B cell (primary cell): ENCODE measurements around the gene AKAP9. TPM values are rescaled to one million over a fixed set of nuclear protein-coding genes. Genes with fewer than 3 reads are reported as not detected.

Experiments
- ATAC-seq: fragments of 200-7000 bp; cut with Tn5 transposase; one replicate; pipeline ENCODE4 v1.10.0; 2021; ENCODE audit warnings: low read depth, mild to moderate bottlenecking, moderate number of reproducible peaks, moderate library complexity
- CTCF ChIA-PET: fragments of 350-600 bp; sonication (Branson Sonifier 250); formaldehyde crosslinking; loops from one replicate; lab custom pipeline; 2021; ENCODE audit warnings: antibody characterized with exemption, inconsistent platforms; lab: Charles Lee
- POLR2A ChIA-PET: fragments of 350-600 bp; sonication (Branson Sonifier 250); formaldehyde crosslinking; loops from one replicate; lab custom pipeline; 2021; ENCODE audit warnings: antibody characterized with exemption; lab: Charles Lee
- DNase-seq: peaks from one replicate; pipeline ENCODE4 v3.0.0; 2013
- H2AFZ ChIP-seq: 2 replicates; pipeline ENCODE4 v1.6.1; 2012; ENCODE audit warnings: mild to moderate bottlenecking, low read depth, low read length; ENCODE audit not compliant: insufficient read depth, poor library complexity, severe bottlenecking
- H3K27ac ChIP-seq, 2 donors: 1 replicate in 1 of 2; 2 replicates in 1 of 2; pipeline ENCODE4 v1.5.1; 2012 to 2013; ENCODE audit warnings: low read length in 2 of 2, mild to moderate bottlenecking in 2 of 2, moderate library complexity in 1 of 2
- H3K27me3 ChIP-seq, 4 experiments: fragments of 200-600 bp in 1 of 4; sonication (generic) in 1 of 4; replicated peaks in 1 of 4; 1 replicate in 2 of 4; 2 replicates in 2 of 4; pipeline versions ENCODE4 v1.6.1 to v1.7.0; 2013 to 2016; ENCODE audit warnings: low read length in 3 of 4, mild to moderate bottlenecking in 2 of 4, mixed read lengths in 1 of 4, moderate library complexity in 1 of 4; ENCODE audit not compliant: insufficient read depth in 4 of 4, control insufficient read depth in 3 of 4; ENCODE audit errors: control extremely low read depth in 1 of 4
- H3K36me3 ChIP-seq, 2 experiments: replicated peaks in 1 of 2; 1 replicate in 1 of 2; 2 replicates in 1 of 2; pipeline versions ENCODE4 v1.6.1 to v1.7.1; 2013; ENCODE audit warnings: low read length in 1 of 2; ENCODE audit not compliant: insufficient read depth in 2 of 2, control insufficient read depth in 1 of 2; ENCODE audit errors: control extremely low read depth in 1 of 2, extremely low read depth in 1 of 2
- H3K4me1 ChIP-seq, 2 donors: fragments of 200-600 bp in 1 of 2; sonication (generic) in 1 of 2; 1 replicate in 1 of 2; 2 replicates in 1 of 2; pipeline versions ENCODE4 v1.5.1 to v1.6.1; 2013 to 2017; ENCODE audit warnings: low read length in 2 of 2; ENCODE audit not compliant: control insufficient read depth in 2 of 2, insufficient read depth in 2 of 2
- H3K4me2 ChIP-seq: replicated peaks from 2 replicates; pipeline ENCODE3; 2012; ENCODE audit warnings: mild to moderate bottlenecking, low read depth, low read length; ENCODE audit not compliant: poor library complexity, severe bottlenecking
- H3K4me3 ChIP-seq, 5 experiments: fragments of 200-600 bp in 1 of 5; sonication (generic) in 1 of 5; 1 replicate in 3 of 5; 2 replicates in 2 of 5; pipeline versions ENCODE4 v1.5.1 to v1.7.0; 2011 to 2016; ENCODE audit warnings: low read length in 4 of 5, mild to moderate bottlenecking in 4 of 5, low read depth in 2 of 5, control low read depth in 1 of 5, moderate library complexity in 1 of 5; ENCODE audit not compliant: insufficient read depth in 1 of 5; ENCODE audit errors: control extremely low read depth in 1 of 5, extremely low read depth in 1 of 5
- H3K79me2 ChIP-seq: fragments of 200-600 bp; sonication (generic); one replicate; pipeline ENCODE4 v1.6.0; 2016; ENCODE audit warnings: low read length; ENCODE audit not compliant: control insufficient read depth, insufficient read depth
- H3K9ac ChIP-seq: fragments of 200-600 bp; sonication (generic); 2 replicates; pipeline ENCODE4 v1.6.1; 2017; ENCODE audit warnings: mild to moderate bottlenecking, low read length, moderate library complexity
- H3K9me3 ChIP-seq, 3 donors: one replicate each; pipeline versions ENCODE4 v1.6.1 to v1.7.1; 2013; ENCODE audit warnings: low read length in 2 of 3; ENCODE audit not compliant: control insufficient read depth in 2 of 3, insufficient read depth in 1 of 3; ENCODE audit errors: control extremely low read depth in 1 of 3
- H4K20me1 ChIP-seq: 2 replicates; pipeline ENCODE4 v1.6.0; 2012; ENCODE audit warnings: mild to moderate bottlenecking, low read length; ENCODE audit not compliant: insufficient read depth, control insufficient read depth, poor library complexity, severe bottlenecking
- H3K27ac Mint-ChIP-seq: one replicate; pipeline ENCODE4 v1.8.0; 2021; ENCODE audit warnings: mixed read lengths
- H3K27me3 Mint-ChIP-seq: one replicate; pipeline ENCODE4 v1.8.0; 2021; ENCODE audit warnings: mixed read lengths
- H3K4me1 Mint-ChIP-seq: one replicate; pipeline ENCODE4 v1.8.0; 2021; ENCODE audit warnings: mixed read lengths
- H3K4me3 Mint-ChIP-seq: one replicate; pipeline ENCODE4 v1.8.0; 2021; ENCODE audit warnings: mixed read lengths
- H3K9me3 Mint-ChIP-seq: one replicate; pipeline ENCODE4 v1.8.0; 2022; ENCODE audit warnings: mixed read lengths; ENCODE audit not compliant: insufficient read depth
- CTCF ChIP-seq: fragments of 200-600 bp; IDR thresholded peaks from one replicate; pipeline ENCODE4 v1.8.0; 2022; ENCODE audit warnings: antibody characterized with exemption, mild to moderate bottlenecking
- EZH2 ChIP-seq: IDR thresholded peaks from 2 replicates; pipeline ENCODE4 v1.6.1; 2012; ENCODE audit warnings: borderline replicate concordance, low read depth, mild to moderate bottlenecking, moderate library complexity, low read length; ENCODE audit not compliant: insufficient read depth, poor library complexity, severe bottlenecking
- WGBS: methylation state at CpG from one replicate; pipeline ENCODE4 v1.1.5; 2013; ENCODE audit warnings: missing lambda C conversion rate; ENCODE audit not compliant: insufficient coverage; 5-methylcytosine and 5-hydroxymethylcytosine counted together
- intact Hi-C: fragments of 100-400 bp; cut with micrococcal nuclease; formaldehyde crosslinking; loops from one replicate; pipeline ENCODE4 v1.10.0; 2022
- polyA plus RNA-seq: library from polyadenylated mRNA; depleted of rRNA; stranded (reverse); fragments of >200 nt; gene quantifications from 2 replicates; pipeline ENCODE4 v1.2.3, GENCODE V29; 2012
- total RNA-seq, 2 donors: library from RNA; stranded (reverse); fragments of 120-200 nt in 1 of 2; gene quantifications; 1 replicate in 1 of 2; 2 replicates in 1 of 2; pipeline versions ENCODE4 v1.2.3 to v1.2.4, GENCODE V29; 2013 to 2022

The AKAP9 gene
- total and polyA plus RNA-seq, 2 donors (not counting 1 experiment from before 2014, with no cell fraction given), result 19.3 to 106 TPM

DNA sequence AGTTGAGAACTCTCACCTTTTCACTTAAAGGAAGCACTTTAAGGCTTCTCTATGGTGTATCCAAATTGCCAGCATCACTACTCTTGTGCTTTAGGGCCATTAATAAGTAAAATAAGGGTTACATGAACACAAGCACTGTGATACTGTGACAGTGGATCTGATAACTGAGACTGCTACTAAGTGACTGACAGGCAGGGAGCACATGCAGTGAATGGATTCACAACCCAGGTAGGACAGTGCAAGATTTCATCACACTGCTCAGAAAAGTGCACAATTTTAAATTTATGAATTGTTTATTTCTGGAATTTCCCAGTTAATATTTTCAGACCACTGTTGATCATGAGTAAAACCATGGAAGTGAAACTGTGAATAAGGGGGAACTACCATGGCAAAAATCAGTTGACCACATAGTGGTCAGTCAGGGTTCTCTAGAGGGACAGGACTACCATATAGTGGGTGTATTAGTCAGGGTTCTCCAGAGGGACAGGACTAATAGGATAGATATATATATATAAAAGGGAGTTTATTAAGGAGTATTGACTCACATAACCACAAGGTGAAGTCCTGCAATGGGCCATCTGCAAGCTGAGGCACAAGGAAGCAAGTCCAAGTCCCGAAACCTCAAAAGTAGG is 214.6 kb downstream of the AKAP9 start:
- H3K9me3 ChIP-seq, result no peaks in the 10 kb centered on the region
- Mint-ChIP-seq H3K4me3 (no peak overlapping the region), H3K27me3 (peaks cover 5% of the 10 kb centered on the region), H3K27ac (no peak overlapping the region), H3K4me1 (no peaks in the 10 kb centered on the region), H3K9me3 (no peaks in the 10 kb centered on the region)
- H3K79me2 ChIP-seq, result no peaks in the 10 kb centered on the region
- ATAC-seq (no peak), DNase-seq (no peak)
- 86% methylated on average over 1 of the region's 1 CpG for WGBS
- H3K27me3 ChIP-seq, result peaks cover 0 to 2% (median 0%) of the 10 kb centered on the region in 4 experiments
- H3K4me1 ChIP-seq, result no peaks in the 10 kb centered on the region
- ChIA-PET CTCF (no interaction called here), POLR2A (no interaction called here)
- intact Hi-C loops, result no loop called here
- H3K9ac ChIP-seq, result no peak overlapping the region
- TF ChIP-seq EZH2 (no peak), CTCF (no peak)
- H3K27ac ChIP-seq, result no peak overlapping the region
- no peak overlapping the region for H3K4me3 ChIP-seq
- no peaks in the 10 kb centered on the region for H3K36me3 ChIP-seq
- H4K20me1 ChIP-seq, result no peaks in the 10 kb centered on the region
- no peak overlapping the region for H3K4me2 ChIP-seq
- no peak overlapping the region for H2AFZ ChIP-seq

DNA sequence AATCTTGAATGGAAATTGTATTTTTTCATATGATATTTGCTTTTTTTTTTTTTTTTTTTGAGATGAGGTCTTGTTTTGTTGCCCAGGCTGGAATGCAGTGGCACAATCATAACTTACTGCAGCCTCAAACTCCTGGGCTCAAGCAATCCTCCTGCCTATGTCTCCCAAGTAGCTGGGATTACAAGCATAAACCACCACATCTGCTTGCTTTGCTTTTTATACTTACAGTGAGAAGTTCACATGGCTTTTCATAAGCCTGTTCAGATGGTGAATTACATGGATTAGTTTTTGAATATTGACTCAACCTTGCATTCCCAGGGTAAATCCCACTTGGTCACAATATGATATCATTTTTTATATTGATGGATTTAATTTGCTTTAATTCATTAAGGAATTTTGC is 216.3 kb downstream of the AKAP9 start:
- H3K4me1 Mint-ChIP-seq, result no peaks in the 10 kb centered on the region
- Histone ChIP-seq H3K4me2 (no peak overlapping the region), H3K79me2 (no peaks in the 10 kb centered on the region), H3K9ac (no peak overlapping the region), H3K36me3 (no peaks in the 10 kb centered on the region), H3K4me1 (no peaks in the 10 kb centered on the region), H4K20me1 (no peaks in the 10 kb centered on the region), H3K27me3 (peaks cover 0 to 2% (median 0%) of the 10 kb centered on the region in 4 experiments), H2AFZ (no peak overlapping the region), H3K4me3 (no peak overlapping the region), H3K27ac (no peak overlapping the region), H3K9me3 (no peaks in the 10 kb centered on the region)
- CTCF ChIA-PET, result interaction anchor here (0.6 kb wide), 1 partner anchor 12 kb away, joined by 4 read pairs; no protein-coding TSS in a partner anchor
- peaks cover 9% of the 10 kb centered on the region for H3K27me3 Mint-ChIP-seq
- H3K27ac Mint-ChIP-seq, result no peak overlapping the region
- H3K9me3 Mint-ChIP-seq, result no peaks in the 10 kb centered on the region
- no peak overlapping the region for H3K4me3 Mint-ChIP-seq
- POLR2A ChIA-PET, result no interaction called here
- intact Hi-C loops, result no loop called here
- no peak for TF ChIP-seq EZH2
- TF ChIP-seq CTCF, result no peak
- no peak for DNase-seq
- ATAC-seq, result no peak
